HepG2 (cell line): Measurements from ENCODE around the gene LTA4H. TPM values are rescaled to one million over a fixed set of nuclear protein-coding genes. Genes with fewer than 3 reads are reported as not detected.

Source experiments
- ARNT ChIP-seq: fragments of 450-650 bp; IDR thresholded peaks from 2 replicates; pipeline ENCODE4 v1.6.1; 2017
- ATF5 ChIP-seq: sonication (generic); formaldehyde crosslinking; IDR thresholded peaks from 2 replicates; pipeline ENCODE4 v1.4.0; 2020; ENCODE audit warnings: mild to moderate bottlenecking, low read depth, missing genetic modification reagents
- HDAC1 ChIP-seq: sonication (generic); formaldehyde crosslinking; IDR thresholded peaks from 2 replicates; pipeline ENCODE4 v1.5.1; 2020; ENCODE audit warnings: mild to moderate bottlenecking, missing genetic modification reagents
- MAFK ChIP-seq, 2 experiments: IDR thresholded peaks in 1 of 2; conservative IDR thresholded peaks in 1 of 2; 2 replicates each; pipeline ENCODE4 v1.6.1; 2011; ENCODE audit warnings: improper control_type of control experiment in 2 of 2, low read length in 2 of 2
- MLXIP ChIP-seq: sonication (generic); formaldehyde crosslinking; IDR thresholded peaks from 2 replicates; pipeline ENCODE4 v1.9.0; 2021; ENCODE audit warnings: missing genetic modification reagents, borderline replicate concordance
- MNT ChIP-seq: fragments of 450-650 bp; IDR thresholded peaks from 2 replicates; pipeline ENCODE4 v1.6.1; 2016
- MTA3 ChIP-seq: sonication (generic); formaldehyde crosslinking; IDR thresholded peaks from 2 replicates; pipeline ENCODE4 v1.4.0; 2020; ENCODE audit warnings: missing genetic modification reagents
- PITX1 ChIP-seq: sonication (generic); formaldehyde crosslinking; IDR thresholded peaks from 2 replicates; pipeline ENCODE4 v1.5.1; 2020; ENCODE audit warnings: mild to moderate bottlenecking, missing genetic modification reagents
- RARA ChIP-seq: IDR thresholded peaks from 2 replicates; pipeline ENCODE4 v1.6.1; 2016; ENCODE audit warnings: missing genetic modification reagents, missing compliant biosample characterization
- SKIL ChIP-seq: sonication (generic); formaldehyde crosslinking; IDR thresholded peaks from 2 replicates; pipeline ENCODE4 v1.8.0; 2022; ENCODE audit warnings: missing genetic modification reagents, mild to moderate bottlenecking, moderate library complexity, borderline replicate concordance
- SP5 ChIP-seq: IDR thresholded peaks from 2 replicates; pipeline ENCODE4 v1.6.1; 2016; ENCODE audit warnings: low read depth, borderline replicate concordance
- TCF12 ChIP-seq, 2 experiments: fragments of 450-650 bp in 1 of 2; sonication (generic) in 1 of 2; formaldehyde crosslinking in 1 of 2; IDR thresholded peaks; 2 replicates each; pipeline versions ENCODE4 v1.6.1 to v1.8.0; 2017 to 2022; ENCODE audit warnings: antibody characterized with exemption in 1 of 2, mild to moderate bottlenecking in 1 of 2, missing genetic modification reagents in 1 of 2, moderate library complexity in 1 of 2
- THYN1 ChIP-seq: sonication (generic); formaldehyde crosslinking; IDR thresholded peaks from 2 replicates; pipeline ENCODE4 v1.8.1; 2023; ENCODE audit warnings: low read depth, mild to moderate bottlenecking, moderate library complexity, missing genetic modification reagents, borderline replicate concordance
- ZBTB42 ChIP-seq: sonication (generic); formaldehyde crosslinking; IDR thresholded peaks from 2 replicates; pipeline ENCODE4 v1.5.0; 2020; ENCODE audit warnings: mild to moderate bottlenecking, missing genetic modification reagents
- ZBTB7A ChIP-seq: sonication (generic); formaldehyde crosslinking; IDR thresholded peaks from 2 replicates; pipeline ENCODE4 v1.8.0; 2022; ENCODE audit warnings: mild to moderate bottlenecking, missing genetic modification reagents
- ZNF335 ChIP-seq: sonication (generic); formaldehyde crosslinking; IDR thresholded peaks from 2 replicates; pipeline ENCODE4 v1.4.0; 2020; ENCODE audit warnings: missing genetic modification reagents
- ZNF343 ChIP-seq: sonication (generic); formaldehyde crosslinking; IDR thresholded peaks from 2 replicates; pipeline ENCODE4 v1.4.0; 2020; ENCODE audit warnings: mild to moderate bottlenecking, missing genetic modification reagents
- ZNF354B ChIP-seq: sonication (generic); formaldehyde crosslinking; IDR thresholded peaks from 2 replicates; pipeline ENCODE4 v1.8.0; 2022; ENCODE audit warnings: mild to moderate bottlenecking, missing genetic modification reagents
- ZNF564 ChIP-seq: sonication (generic); formaldehyde crosslinking; IDR thresholded peaks from 2 replicates; pipeline ENCODE4 v1.8.1; 2023; ENCODE audit warnings: mild to moderate bottlenecking, missing genetic modification reagents
- ZNF678 ChIP-seq: sonication (generic); formaldehyde crosslinking; IDR thresholded peaks from 2 replicates; pipeline ENCODE4 v1.4.0; 2020; ENCODE audit warnings: mild to moderate bottlenecking, missing genetic modification reagents
- ZNF891 ChIP-seq: sonication (generic); formaldehyde crosslinking; IDR thresholded peaks from 2 replicates; pipeline ENCODE4 v1.5.0; 2020; ENCODE audit warnings: mild to moderate bottlenecking, missing genetic modification reagents
- polyA plus RNA-seq, 8 experiments: library from polyadenylated mRNA; depleted of rRNA in 3 of 8; stranded (reverse) in 7 of 8; unstranded in 1 of 8; fragments of >200 nt; fragmentation: Illumina TruSeq in 4 of 8; extraction: Trizol in 4 of 8; gene quantifications; 2 replicates each; pipeline versions ENCODE4 v1.2.1 to v1.2.3, GENCODE V29; 2011 to 2016; ENCODE audit warnings: low read depth in 4 of 8, missing spikeins in 1 of 8, mixed read lengths in 1 of 8; ENCODE audit not compliant: insufficient read depth in 1 of 8
- total RNA-seq, 5 experiments: library from RNA; depleted of rRNA; stranded (reverse); fragments of >200 nt; fragmentation: Illumina TruSeq; extraction: Trizol; gene quantifications; 2 replicates each; pipeline ENCODE4 v1.2.3, GENCODE V29; 2016; ENCODE audit warnings: low read depth in 1 of 5

Gene LTA4H
- total and polyA plus RNA-seq, 2 of the 13 experiments (the other 11 are each of a cell fraction or from before 2014, with no cell fraction given), result 87.5 to 90.4 TPM

- TF ChIP-seq ATF5 (CRISPR knock-in tag) (no peak), ZNF354B (CRISPR knock-in tag) (no peak), ZNF678 (CRISPR knock-in tag) (no peak), ZNF564 (CRISPR knock-in tag) (no peak), MLXIP (CRISPR knock-in tag) (no peak), SP5 (CRISPR knock-in tag) (peak; percentile 44; the same call in 1 of the 2 replicates), MTA3 (no peak), ZBTB7A (CRISPR knock-in tag) (no peak), THYN1 (CRISPR knock-in tag) (no peak), MNT (no peak), ARNT (no peak), RARA (CRISPR knock-in tag) (peak; percentile 98), ZBTB42 (CRISPR knock-in tag) (no peak), ZNF891 (CRISPR knock-in tag) (no peak), ZNF343 (CRISPR knock-in tag) (no peak), PITX1 (CRISPR knock-in tag) (peak; percentile 91), ZNF335 (CRISPR knock-in tag) (0 out of 2 replicates have a peak, but pooled peaks have one; percentile 54), MAFK (conservative IDR thresholded peaks at IDR 0.05 in 1 of 2, IDR thresholded peaks at IDR 0.05 in 1 of 2; ENCODE audit: low read length in 2 of 2) (peak in 1 of 2 experiments; percentile 24; a peak in 1 of 4 replicates), SKIL (CRISPR knock-in tag) (peak; percentile 85), TCF12 (IDR thresholded peaks at IDR 0.05) (no peak), TCF12 (CRISPR knock-in tag; IDR thresholded peaks at IDR 0.05) (peak; percentile 96), HDAC1 (CRISPR knock-in tag) (peak; percentile 90)
Measured at GRCh38 chr12:95974358-95974757, 61.0 kb downstream of the LTA4H start (continued).
